GM08714 (cell line): ENCODE results near the gene GLRA2.

Experiments used
- H3K4me3 ChIP-seq: fragments of 200-500 bp; sonication (Bioruptor generic); 2 replicates; pipeline ENCODE4 v1.5.1; 2014; ENCODE audit warnings: mild to moderate bottlenecking, low read length, inconsistent platforms
- ZNF274 ChIP-seq: IDR thresholded peaks from 2 replicates; pipeline ENCODE4 v1.6.1; 2012; ENCODE audit warnings: mild to moderate bottlenecking, low read depth, low read length

Gene GLRA2

DNA sequence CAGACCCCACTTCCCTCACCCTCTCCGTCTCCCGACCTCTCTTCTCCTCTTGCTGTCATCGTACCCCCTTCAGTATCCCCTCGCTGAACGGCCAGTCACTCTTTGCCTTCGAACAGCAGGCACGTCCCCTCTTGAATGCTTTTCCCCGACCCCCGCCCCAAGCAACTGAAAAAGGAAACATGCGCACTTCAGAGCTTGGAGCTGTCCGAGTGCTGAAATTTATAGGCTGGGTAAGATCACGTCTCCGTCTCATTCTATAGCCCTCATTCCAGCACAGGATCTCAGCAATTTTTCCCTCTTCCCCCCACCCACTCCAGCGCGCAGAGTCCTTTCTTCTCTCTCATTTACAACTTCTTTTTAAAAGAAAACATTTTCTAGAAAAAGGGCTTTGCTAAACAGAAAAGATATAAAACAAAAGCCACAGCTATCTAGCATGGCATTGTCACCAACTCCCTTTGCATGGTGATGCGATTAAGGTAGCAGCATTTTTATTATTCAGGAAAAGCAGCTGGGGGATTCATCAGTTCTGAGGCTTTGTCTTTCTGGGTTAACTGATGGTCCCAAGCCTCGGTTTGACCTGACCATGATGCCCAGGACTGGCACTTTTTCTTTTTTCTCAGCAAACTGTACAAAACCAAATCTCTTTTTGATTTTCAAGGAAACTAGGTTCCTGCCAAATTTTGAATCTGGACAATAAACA lies at the start of gene GLRA2:
Gene GLRA2 (plus strand): TSS at position 247 of the 700 bp plus-strand sequence. CDS start 522 bp downstream, outside the sequence.
- H3K4me3 ChIP-seq = no peak within 1 kb of the TSS
- TF ChIP-seq ZNF274 = no peak

GRCh38 chrX:14489437-14489836 lies 39.9 kb upstream of the GLRA2 start:
- H3K4me3 ChIP-seq = no peak overlapping the region
- no peak for TF ChIP-seq ZNF274

DNA sequence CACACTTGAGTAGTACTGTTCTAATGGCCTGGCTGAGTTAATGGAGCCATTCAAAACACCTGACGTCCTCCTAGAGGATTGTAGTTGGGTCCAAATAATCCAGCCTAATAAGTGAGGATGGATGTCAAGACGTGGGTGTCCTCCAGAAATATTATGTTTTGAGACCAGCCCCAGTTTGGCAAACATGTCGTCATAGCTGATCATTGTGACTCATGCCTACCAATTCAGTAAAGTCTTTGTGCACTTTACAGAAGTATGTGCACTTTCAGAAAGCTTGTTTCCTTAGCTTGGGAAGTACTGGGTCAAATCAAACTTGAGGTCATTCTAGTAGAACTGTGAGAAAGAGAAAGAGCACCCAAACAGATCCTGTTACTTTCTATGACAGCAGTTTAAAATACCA lies 37.6 kb upstream of the GLRA2 start:
- no peak overlapping the region for H3K4me3 ChIP-seq
- TF ChIP-seq ZNF274 = no peak

DNA sequence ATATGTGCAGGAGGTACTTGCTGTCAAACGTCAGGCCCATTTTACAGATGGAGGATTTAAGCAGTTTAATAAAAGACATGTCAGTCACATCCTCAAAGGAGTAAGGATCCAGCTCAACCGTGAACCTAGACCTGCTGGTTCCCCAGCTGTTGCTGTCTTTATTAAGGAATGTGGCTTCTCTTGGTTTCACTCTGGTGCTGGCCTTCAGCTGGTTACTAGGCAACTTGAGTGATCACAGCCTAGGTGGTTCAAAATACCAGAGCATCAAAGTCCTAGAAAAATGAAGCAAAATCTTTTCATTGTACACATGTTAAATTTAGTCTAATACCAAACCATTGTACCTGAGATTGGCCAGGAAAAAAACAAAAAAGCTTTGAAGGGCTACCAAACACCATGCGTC lies 32.7 kb upstream of the GLRA2 start:
- no peak for TF ChIP-seq ZNF274
- H3K4me3 ChIP-seq = no peak overlapping the region

GRCh38 chrX:14497184-14497666 lies 32.1 kb upstream of the GLRA2 start:
- no peak for TF ChIP-seq ZNF274
- H3K4me3 ChIP-seq = peak overlapping the region; percentile 53

DNA sequence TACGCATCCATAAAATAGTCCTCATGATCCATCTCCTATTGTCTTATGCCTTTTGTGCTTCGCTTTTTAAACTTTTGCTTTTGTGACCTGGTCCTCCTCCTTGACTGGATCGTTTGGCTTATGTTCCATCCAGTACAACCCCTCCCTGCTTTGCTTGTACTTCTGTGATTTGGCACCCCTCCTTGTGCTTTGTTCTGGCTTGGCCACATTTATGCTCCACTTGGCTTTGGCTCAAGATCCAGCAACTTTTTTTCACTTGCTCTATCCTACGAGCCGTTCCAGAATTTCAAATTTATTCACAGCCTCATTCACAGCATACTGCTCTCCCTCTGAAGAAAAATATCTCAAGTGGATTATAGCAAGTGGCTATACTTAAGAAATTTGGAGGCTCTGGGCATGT lies 28.0 kb upstream of the GLRA2 start:
- no peak overlapping the region for H3K4me3 ChIP-seq
- TF ChIP-seq ZNF274 = no peak

DNA sequence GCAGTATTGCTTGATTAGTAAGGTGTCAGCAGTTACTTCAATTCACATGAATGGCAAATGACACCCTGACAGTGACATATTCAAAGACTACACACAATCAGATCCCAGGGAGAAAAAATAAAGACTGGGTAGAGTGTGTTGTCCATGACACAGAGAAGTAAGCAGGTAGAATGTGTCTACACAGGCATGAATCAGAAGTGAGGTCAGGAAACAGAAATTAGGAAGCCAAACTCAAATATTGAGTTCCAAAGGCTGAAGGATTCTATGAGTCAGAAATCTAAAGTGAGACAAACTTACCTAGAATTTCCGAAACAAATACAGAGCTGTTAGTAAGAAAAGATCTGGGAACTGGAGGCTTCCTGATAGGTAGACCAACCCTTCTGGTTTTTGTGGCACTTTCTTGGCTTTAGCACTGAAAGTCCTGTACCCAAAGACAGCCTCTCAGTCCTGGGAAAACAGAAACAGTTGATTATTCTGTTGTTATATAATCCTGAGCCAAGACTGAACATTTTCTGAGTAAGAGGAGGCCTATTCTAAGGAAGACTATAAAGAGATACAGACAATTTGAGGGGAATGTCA lies 24.3 kb upstream of the GLRA2 start:
- H3K4me3 ChIP-seq = no peak overlapping the region
- TF ChIP-seq ZNF274 = no peak

DNA sequence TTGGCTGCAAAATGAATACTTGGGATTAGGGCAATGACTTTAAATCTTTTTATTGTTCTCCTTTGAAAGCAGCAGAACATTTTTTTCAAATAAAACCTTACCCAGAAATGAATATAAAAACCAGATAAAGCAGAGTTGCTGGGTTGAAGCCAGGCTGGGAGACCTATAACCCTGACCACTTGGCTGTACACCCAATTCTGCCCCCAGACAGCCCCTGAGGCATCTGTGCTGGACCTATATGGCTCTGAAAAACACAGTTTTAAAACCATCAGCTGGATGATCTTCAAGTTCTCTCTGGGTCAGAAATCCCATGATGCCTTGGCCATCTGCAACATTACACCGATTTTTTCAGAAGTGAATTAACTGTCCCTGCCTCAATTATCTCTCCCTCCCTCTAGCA lies 23.7 kb upstream of the GLRA2 start:
- TF ChIP-seq ZNF274 = no peak
- H3K4me3 ChIP-seq = no peak overlapping the region

DNA sequence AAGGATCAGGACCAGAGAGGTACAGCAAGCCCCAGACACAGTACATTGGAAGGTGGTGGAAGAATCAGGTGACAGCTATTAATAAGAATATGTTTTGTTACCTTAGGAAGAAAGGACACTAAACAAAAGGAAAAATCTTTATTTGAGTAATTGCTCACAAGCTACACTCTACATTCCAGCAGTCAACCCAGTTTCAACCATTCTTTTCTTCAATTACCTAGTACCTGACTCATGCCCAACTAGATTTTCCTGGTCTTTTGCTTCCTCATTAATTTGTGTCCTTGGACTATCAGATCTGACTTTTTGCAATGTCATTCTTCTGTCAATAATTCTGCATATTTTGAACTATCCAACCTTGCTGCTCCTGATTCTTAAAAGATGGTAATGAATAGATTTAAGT lies 22.5 kb upstream of the GLRA2 start:
- TF ChIP-seq ZNF274 = no peak
- no peak overlapping the region for H3K4me3 ChIP-seq

DNA sequence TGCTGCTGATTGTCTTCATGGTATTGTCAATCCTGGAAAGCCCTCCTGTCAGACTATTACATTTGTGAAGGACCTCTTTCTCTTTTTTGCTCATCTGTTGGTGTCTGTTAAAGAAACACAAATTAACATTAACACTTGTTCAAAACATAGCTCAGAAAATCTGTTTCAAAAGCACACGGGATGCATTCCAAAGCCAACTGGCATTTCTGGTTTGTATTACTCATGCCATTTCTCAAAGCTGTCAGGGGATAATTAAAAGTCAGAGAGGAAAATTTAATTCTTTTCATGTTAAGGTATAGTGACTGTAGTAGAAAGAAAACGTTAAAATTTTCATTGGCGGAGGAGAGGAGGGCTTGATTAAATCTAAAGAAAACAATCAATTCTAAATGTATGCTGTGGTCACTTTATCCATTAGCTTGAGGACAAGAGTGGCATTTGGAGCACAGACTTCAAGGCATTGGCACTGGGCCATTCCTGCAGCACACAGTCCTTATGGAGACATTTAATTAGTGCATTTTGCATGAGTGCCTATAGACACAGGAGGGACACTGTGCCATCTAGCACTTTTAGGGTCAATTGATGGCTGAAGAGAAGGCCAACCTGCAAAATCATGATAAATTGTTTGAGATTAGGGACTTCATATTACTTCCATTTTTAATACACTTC lies 21.2 kb upstream of the GLRA2 start:
- no peak overlapping the region for H3K4me3 ChIP-seq
- no peak for TF ChIP-seq ZNF274

DNA sequence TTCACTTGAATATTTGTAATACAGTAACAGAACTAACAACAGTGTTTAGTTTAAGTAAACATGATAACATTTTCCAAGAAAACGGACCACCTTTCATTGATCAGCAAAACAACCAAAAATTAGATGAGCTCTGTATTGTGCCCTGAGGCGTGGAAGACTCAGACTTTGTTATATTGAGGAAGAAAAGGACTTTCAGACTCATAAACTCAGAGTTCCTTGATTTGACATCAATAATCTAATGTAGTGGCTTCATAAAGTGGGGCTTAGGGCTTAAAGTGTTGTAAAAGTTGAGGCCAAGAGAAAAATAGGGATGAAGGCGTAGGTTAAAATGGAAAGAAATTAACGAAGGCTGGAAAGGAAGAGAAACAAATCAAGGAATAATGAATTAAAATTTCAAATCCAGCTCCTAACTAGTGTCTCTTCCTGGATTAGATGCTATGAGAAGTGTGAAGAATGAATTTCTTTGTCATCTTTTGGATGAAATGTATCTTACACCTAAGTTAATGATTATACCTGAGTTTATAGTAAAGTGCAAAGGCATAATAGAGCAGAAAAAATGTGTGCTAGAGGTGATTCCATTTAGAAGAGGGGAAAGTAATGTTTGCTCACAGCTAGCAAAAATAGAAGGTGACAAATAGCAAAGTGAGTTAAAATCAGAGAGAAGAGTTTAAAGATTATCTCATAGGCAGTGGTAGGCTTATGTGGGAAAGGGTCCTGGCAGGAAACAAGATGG lies 19.8 kb upstream of the GLRA2 start:
- no peak for TF ChIP-seq ZNF274
- H3K4me3 ChIP-seq = no peak overlapping the region

DNA sequence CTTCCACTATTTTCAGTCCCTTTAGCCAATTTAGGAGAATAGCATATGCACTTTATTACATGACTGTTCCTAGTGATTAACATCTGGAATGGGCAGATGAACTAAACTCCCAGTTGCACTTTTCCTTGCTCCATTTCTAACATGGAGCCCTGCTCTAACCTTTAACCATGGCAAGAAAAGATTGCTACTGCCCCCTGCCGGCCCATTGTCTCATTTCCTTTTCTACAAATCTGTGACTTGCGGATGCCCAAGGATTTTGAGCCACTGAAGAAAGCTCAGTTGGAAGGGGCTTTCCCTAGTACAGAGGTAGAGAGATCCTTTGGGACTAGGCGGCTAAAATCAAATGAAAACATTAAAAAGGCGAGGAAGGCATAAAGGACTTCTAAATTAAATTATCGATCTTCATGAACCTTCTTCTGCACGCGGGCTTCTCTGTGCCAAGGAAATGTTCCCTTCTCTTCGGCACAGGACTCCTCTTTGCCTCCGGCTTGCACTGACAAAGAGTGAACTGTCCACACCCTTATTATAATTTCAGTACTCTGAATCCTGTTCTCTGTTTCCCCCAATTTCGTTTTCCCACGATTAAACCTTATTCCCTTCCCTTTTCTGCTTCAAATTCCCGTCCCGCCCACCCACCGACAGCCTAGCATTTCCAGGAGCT lies 577 bp upstream of the GLRA2 start:
- no peak for TF ChIP-seq ZNF274
- no peak overlapping the region for H3K4me3 ChIP-seq

DNA sequence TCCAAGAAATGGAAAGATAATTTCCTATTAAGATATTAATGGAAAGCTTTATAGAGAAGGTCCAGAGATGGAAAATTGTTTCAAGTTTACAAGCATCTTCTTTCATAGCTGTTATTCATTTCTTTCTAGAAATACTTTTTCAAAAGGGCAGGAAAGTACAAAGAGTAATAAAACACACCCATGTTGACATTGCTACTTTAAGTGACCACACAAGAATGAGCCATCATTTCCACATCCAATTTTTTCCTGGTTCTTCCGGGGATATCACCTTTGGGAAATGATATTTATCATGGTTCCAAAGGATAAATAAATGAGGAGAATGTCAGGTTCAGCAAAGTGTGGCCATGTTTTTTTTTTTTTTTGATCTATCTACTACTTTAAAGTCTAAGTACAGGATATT lies 4.5 kb downstream of the GLRA2 start:
- TF ChIP-seq ZNF274 = no peak
- no peak overlapping the region for H3K4me3 ChIP-seq

GRCh38 chrX:14546190-14546589 lies 16.9 kb downstream of the GLRA2 start:
- TF ChIP-seq ZNF274 = no peak
- H3K4me3 ChIP-seq = no peak overlapping the region
